ENCODE results near the gene PLCG2.

- TF ChIP-seq POLR2A (IDR thresholded peaks at IDR 0.05) (no peak), CTCF (IDR thresholded peaks at IDR 0.05) (no peak), EP300 (IDR thresholded peaks at IDR 0.05) (no peak)
Observed at GRCh38 chr16:81907681-81908080, 128.6 kb downstream of the PLCG2 start.

Measured in ovary (tissue), 3 donors.